Peyer's patch (tissue), 4 donors: ENCODE results near the gene PATJ.

ENCODE experiments used
- CTCF ChIP-seq, 6 experiments: fragments of 450-650 bp in 4 of 6; fragments of 200-600 bp in 2 of 6; sonication (generic) in 1 of 6; IDR thresholded peaks; one replicate each; pipeline ENCODE4 v1.5.1; 2017 to 2019; ENCODE audit warnings: antibody characterized with exemption in 6 of 6, mild to moderate bottlenecking in 3 of 6, moderate library complexity in 1 of 6
- POLR2A ChIP-seq, 2 donors: fragments of 450-650 bp; IDR thresholded peaks; one replicate each; pipeline ENCODE4 v1.5.1; 2017; ENCODE audit warnings: antibody characterized with exemption in 2 of 2, mild to moderate bottlenecking in 2 of 2, moderate library complexity in 2 of 2

DNA sequence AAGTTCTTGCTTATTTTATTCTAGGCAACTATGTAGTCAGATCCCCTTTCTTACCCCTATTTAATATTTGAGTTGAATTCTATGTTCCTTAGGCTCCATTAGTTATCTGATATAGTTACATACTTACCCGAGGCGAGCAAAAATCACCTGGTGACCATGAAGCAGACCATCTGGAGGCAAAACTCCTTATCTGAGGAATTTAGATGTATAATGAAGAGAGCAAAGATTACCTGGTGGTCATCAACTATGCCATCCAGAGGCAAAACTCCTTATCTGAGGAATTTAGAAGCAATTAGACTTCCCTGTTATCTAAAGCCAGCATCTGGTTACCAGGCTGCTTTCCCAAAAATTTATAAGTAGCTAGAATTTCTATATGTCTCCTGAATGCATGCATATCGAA lies 129.9 kb downstream of the PATJ start:
- TF ChIP-seq CTCF (IDR thresholded peaks at IDR 0.05) (no peak), POLR2A (IDR thresholded peaks at IDR 0.05) (no peak)
